Measurements from ENCODE around the gene LRRC72.
"Not testable (repeated sequence)": the region's sequence is repeated elsewhere in the genome, so short reads cannot be mapped to it uniquely, and the experiment has no call there.

The LRRC72 gene

GRCh38 chr7:16528520-16528919 lies 1.9 kb downstream of the LRRC72 start:
- no peak for DNase-seq (ENCODE audit: low read depth in 2 of 2)

- no peak for DNase-seq (ENCODE audit: low read depth in 2 of 2)
Measured at GRCh38 chr7:16529697-16530096, 3.1 kb downstream of the LRRC72 start.

- no peak for DNase-seq (ENCODE audit: low read depth in 2 of 2)
Measured at GRCh38 chr7:16531707-16532106, 5.1 kb downstream of the LRRC72 start.

- no peak for DNase-seq (ENCODE audit: low read depth in 2 of 2)
Measured at GRCh38 chr7:16532272-16532671, 5.6 kb downstream of the LRRC72 start.

GRCh38 chr7:16535500-16535899 lies 8.9 kb downstream of the LRRC72 start:
- no peak for DNase-seq (ENCODE audit: low read depth in 2 of 2)

- not testable (repeated sequence) for DNase-seq (ENCODE audit: low read depth in 2 of 2)
Measured at GRCh38 chr7:16540559-16540958, 13.9 kb downstream of the LRRC72 start.

GRCh38 chr7:16542401-16542800 lies 15.8 kb downstream of the LRRC72 start:
- DNase-seq (ENCODE audit: low read depth in 2 of 2) = no peak

GRCh38 chr7:16543456-16543855 lies 16.8 kb downstream of the LRRC72 start:
- no peak for DNase-seq (ENCODE audit: low read depth in 2 of 2)

- DNase-seq (ENCODE audit: low read depth in 2 of 2) = no peak
Measured at GRCh38 chr7:16546921-16547505, 20.4 kb downstream of the LRRC72 start.

- DNase-seq (ENCODE audit: low read depth in 2 of 2) = no peak
Measured at GRCh38 chr7:16548428-16548827, 21.8 kb downstream of the LRRC72 start.

- DNase-seq (ENCODE audit: low read depth in 2 of 2) = no peak
Measured at GRCh38 chr7:16550671-16551070, 24.0 kb downstream of the LRRC72 start.

GRCh38 chr7:16554518-16555236 lies 28.1 kb downstream of the LRRC72 start:
- no peak for DNase-seq (ENCODE audit: low read depth in 2 of 2)

- no peak for DNase-seq (ENCODE audit: low read depth in 2 of 2)
Measured at GRCh38 chr7:16556359-16556758, 29.7 kb downstream of the LRRC72 start.

- no peak for DNase-seq (ENCODE audit: low read depth in 2 of 2)
Measured at GRCh38 chr7:16558761-16559302, 32.2 kb downstream of the LRRC72 start.

GRCh38 chr7:16559497-16560179 lies 33.0 kb downstream of the LRRC72 start:
- DNase-seq (ENCODE audit: low read depth in 2 of 2) = no peak

GRCh38 chr7:16561943-16562342 lies 35.3 kb downstream of the LRRC72 start:
- DNase-seq (ENCODE audit: low read depth in 2 of 2) = no peak

- no peak for DNase-seq (ENCODE audit: low read depth in 2 of 2)
Measured at GRCh38 chr7:16562456-16563220, 36.0 kb downstream of the LRRC72 start.

GRCh38 chr7:16563281-16564022 lies 36.8 kb downstream of the LRRC72 start:
- DNase-seq (ENCODE audit: low read depth in 2 of 2) = no peak

- no peak for DNase-seq (ENCODE audit: low read depth in 2 of 2)
Measured at GRCh38 chr7:16564023-16564380, 37.4 kb downstream of the LRRC72 start.

- DNase-seq (ENCODE audit: low read depth in 2 of 2) = peak in 1 of 2 experiments; percentile 12
Measured at GRCh38 chr7:16564909-16565426, 38.3 kb downstream of the LRRC72 start.

- no peak for DNase-seq (ENCODE audit: low read depth in 2 of 2)
Measured at GRCh38 chr7:16571941-16572340, 45.3 kb downstream of the LRRC72 start.
